Stimulated activated CD4-positive, alpha-beta T cell treated with anti-CD3 and anti-CD28 coated beads, Interleukin-1b, Interleukin-23, amount 100 ng/mL, for 1 hour (primary cell): ENCODE measurements around the gene SORCS3.
"Not testable (repeated sequence)": the region's sequence is repeated elsewhere in the genome, so short reads cannot be mapped to it uniquely, and the experiment has no call there.

Experiments used
- DNase-seq, 2 donors: peaks; one replicate each; pipeline ENCODE4 v3.0.0-alpha.2; 2020; ENCODE audit warnings: low read depth in 2 of 2

SORCS3 gene

GRCh38 chr10:104690101-104690500 is 49.0 kb downstream of the SORCS3 start:
- no peak for DNase-seq

- DNase-seq: no peak
These were observed 49.9 kb downstream of the SORCS3 start for GRCh38 chr10:104690959-104691358.

- no peak for DNase-seq
These were observed 53.0 kb downstream of the SORCS3 start for GRCh38 chr10:104694074-104694473.

- DNase-seq: not testable (repeated sequence)
These were observed 62.2 kb downstream of the SORCS3 start for GRCh38 chr10:104703262-104703661.

- DNase-seq: no peak
These were observed 65.8 kb downstream of the SORCS3 start for GRCh38 chr10:104706886-104707285.

GRCh38 chr10:104707602-104708459 is 66.7 kb downstream of the SORCS3 start:
- no peak for DNase-seq

GRCh38 chr10:104711302-104711721 is 70.2 kb downstream of the SORCS3 start:
- DNase-seq: no peak

GRCh38 chr10:104730593-104730992 is 89.5 kb downstream of the SORCS3 start:
- not testable (repeated sequence) for DNase-seq

- DNase-seq: no peak
These were observed 90.1 kb downstream of the SORCS3 start for GRCh38 chr10:104731192-104731591.

- DNase-seq: no peak
These were observed 91.1 kb downstream of the SORCS3 start for GRCh38 chr10:104732222-104732621.

- DNase-seq: no peak
These were observed 93.3 kb downstream of the SORCS3 start for GRCh38 chr10:104734433-104734832.

- DNase-seq: no peak
These were observed 94.1 kb downstream of the SORCS3 start for GRCh38 chr10:104735036-104735756.

- DNase-seq: no peak
These were observed 94.8 kb downstream of the SORCS3 start for GRCh38 chr10:104735757-104736391.

GRCh38 chr10:104741127-104741526 is 100.0 kb downstream of the SORCS3 start:
- no peak for DNase-seq

GRCh38 chr10:104744052-104744451 is 103.0 kb downstream of the SORCS3 start:
- no peak for DNase-seq

- DNase-seq: no peak
These were observed 109.2 kb downstream of the SORCS3 start for GRCh38 chr10:104750291-104750690.

- DNase-seq: no peak
These were observed 121.7 kb downstream of the SORCS3 start for GRCh38 chr10:104762793-104763192.

GRCh38 chr10:104766341-104766740 is 125.3 kb downstream of the SORCS3 start:
- no peak for DNase-seq

- DNase-seq: no peak
These were observed 126.2 kb downstream of the SORCS3 start for GRCh38 chr10:104767282-104767681.

- DNase-seq: no peak
These were observed 126.7 kb downstream of the SORCS3 start for GRCh38 chr10:104767745-104768144.

GRCh38 chr10:104773105-104773504 is 132.0 kb downstream of the SORCS3 start:
- no peak for DNase-seq

- no peak for DNase-seq
These were observed 133.1 kb downstream of the SORCS3 start for GRCh38 chr10:104774234-104774633.
